Adrenal gland (tissue), 12 donors: ENCODE data around the gene SRXN1. TPM values are rescaled to one million over a fixed set of nuclear protein-coding genes. Genes with fewer than 3 reads are reported as not detected.

Experiments used
- DNase-seq, 7 donors: peaks; one replicate each; pipeline ENCODE4 v3.0.0-alpha.2; 2019 to 2020
- H3K27ac ChIP-seq, 5 donors: fragments of 200-600 bp; sonication (generic) in 4 of 5; 1 replicate in 3 of 5; 2 replicates in 2 of 5; pipeline versions ENCODE4 v1.5.1 to v1.8.0; 2016 to 2020; ENCODE audit warnings: mild to moderate bottlenecking in 1 of 5
- H3K27me3 ChIP-seq: fragments of 200-600 bp; 2 replicates; pipeline ENCODE4 v1.8.0; 2021
- H3K36me3 ChIP-seq, 2 donors: fragments of 200-600 bp; replicated peaks in 1 of 2; 1 replicate in 1 of 2; 2 replicates in 1 of 2; pipeline versions ENCODE4 v1.5.1 to v1.8.0; 2018 to 2022
- H3K4me1 ChIP-seq, 2 donors: fragments of 200-600 bp; replicated peaks in 1 of 2; 1 replicate in 1 of 2; 2 replicates in 1 of 2; pipeline versions ENCODE4 v1.5.1 to v1.8.0; 2018 to 2021
- H3K4me3 ChIP-seq, 4 donors: fragments of 200-600 bp; sonication (generic) in 3 of 4; one replicate each; pipeline ENCODE4 v1.5.1; 2016 to 2018
- H3K9me3 ChIP-seq, 3 donors: fragments of 200-600 bp; sonication (generic) in 1 of 3; replicated peaks in 1 of 3; 1 replicate in 2 of 3; 2 replicates in 1 of 3; pipeline versions ENCODE4 v1.5.1 to v1.8.0; 2016 to 2021
- CTCF ChIP-seq, 6 experiments: fragments of 450-650 bp in 4 of 6; fragments of 200-600 bp in 2 of 6; sonication (generic) in 1 of 6; IDR thresholded peaks; 1 replicate in 5 of 6; 2 replicates in 1 of 6; pipeline versions ENCODE4 v1.5.1 to v1.8.0; 2016 to 2021; ENCODE audit warnings: antibody characterized with exemption in 6 of 6, mild to moderate bottlenecking in 2 of 6, moderate library complexity in 1 of 6
- POLR2A ChIP-seq, 2 donors: fragments of 450-650 bp; IDR thresholded peaks; one replicate each; pipeline ENCODE4 v1.6.1; 2017; ENCODE audit warnings: antibody characterized with exemption in 2 of 2, mild to moderate bottlenecking in 2 of 2, moderate library complexity in 1 of 2
- WGBS, 4 donors: extraction: QIAGEN DNeasy Blood & Tissue Kit in 2 of 4; methylation state at CpG; one replicate each; pipeline versions ENCODE4 v1.1.5 to v1.1.7; 2013 to 2017; 5-methylcytosine and 5-hydroxymethylcytosine counted together
- intact Hi-C, 2 donors: fragments of 100-400 bp; cut with DNase I; formaldehyde crosslinking; loops; one replicate each; pipeline versions ENCODE4 v1.14.1 to v1.15.0; 2022 to 2023
- polyA plus RNA-seq, 3 donors: library from polyadenylated mRNA; stranded (reverse); fragments of 200-250 nt in 2 of 3; fragments of 350-450 nt in 1 of 3; fragmentation: Illumina TruSeq in 1 of 3; extraction: RNeasy Lipid Tissue Mini Kit (QIAGEN cat#74804) in 1 of 3; gene quantifications; one replicate each; pipeline ENCODE4 v1.2.3, GENCODE V29; 2013 to 2014
- total RNA-seq, 9 donors: library from RNA; depleted of rRNA in 4 of 9; stranded (reverse); fragments of >200 nt in 4 of 9; fragments of 120-200 nt in 1 of 9; fragmentation: NEBNext Ultra II Directional in 1 of 9; extraction: Animal tissue kit (Norgen Biotek cat#: 25700) in 1 of 9; gene quantifications; one replicate each; pipeline versions ENCODE4 v1.1.0 to v1.2.4, GENCODE V29; 2013 to 2023
- donor health status: healthy with polysubstance abuse.
- donor health status: Bipolar disorder and iron deficiency.
- donor health status: DM: yes; HTN: yes; CAD: no.
- donor health status: DM: no; HTN: no; CAD: no.
- donor health status: DM: no; HTN: no; CAD: no.
- donor health status: DM: yes; HTN: yes; CAD: no.

The SRXN1 gene
- total and polyA plus RNA-seq, 12 donors = 19.1 to 203 (median 67.6) TPM

DNA sequence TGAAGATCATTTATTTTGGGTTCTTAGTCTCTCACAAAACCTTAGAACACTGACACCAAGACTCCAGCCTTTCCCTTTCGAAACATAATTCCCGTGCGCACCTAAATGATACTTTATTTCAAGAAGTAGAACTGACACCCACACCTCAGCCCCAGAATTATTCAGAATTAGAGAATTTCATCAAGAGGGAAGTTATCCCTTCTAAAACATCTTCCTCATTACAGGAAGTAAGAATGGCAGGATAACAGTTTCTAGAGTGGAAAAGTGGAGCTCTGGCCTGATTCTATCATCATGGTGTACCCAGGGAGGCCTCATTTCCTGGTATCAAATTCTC, 1.4 kb upstream of the SRXN1 start:
- 90 to 95% (median 91%) methylated on average over 3 of the region's 3 CpGs for WGBS, 4 donors

GRCh38 chr20:653590-654416, 803 bp upstream of the SRXN1 start:
- Histone ChIP-seq H3K4me3 (peak overlapping the region in 2 of 4 donors; percentile 17 to 97), H3K27ac (peak overlapping the region in 3 of 5 donors; percentile 94 to 100 (median 95)), H3K36me3 (peaks cover 0 to 21% of the 10 kb centered on the region in 2 donors), H3K9me3 (no peaks in the 10 kb centered on the region), H3K27me3 (no peaks in the 10 kb centered on the region), H3K4me1 (peaks cover 11 to 24% of the 10 kb centered on the region in 2 donors)
- WGBS, 4 donors = 12 to 21% (median 17%) methylated on average over 14 to 31 of the region's 31 CpGs
- peak in 3 of 7 donors; percentile 50 to 65 (median 50) for DNase-seq
- intact Hi-C loops = no loop called here
- TF ChIP-seq POLR2A (IDR thresholded peaks at IDR 0.05) (peak in 1 of 2 donors; percentile 17), CTCF (IDR thresholded peaks at IDR 0.05) (no peak)

More for the DNA sequence above, 1.4 kb upstream of the SRXN1 start:
- DNase-seq = no peak
- H3K4me1 ChIP-seq = peaks cover 11 to 24% of the 10 kb centered on the region in 2 donors
- H3K27me3 ChIP-seq = no peaks in the 10 kb centered on the region
- peak overlapping the region in 1 of 5 donors; percentile 100 for H3K27ac ChIP-seq
- no peaks in the 10 kb centered on the region for H3K9me3 ChIP-seq
- H3K4me3 ChIP-seq = no peak overlapping the region
- TF ChIP-seq CTCF (IDR thresholded peaks at IDR 0.05) (no peak), POLR2A (IDR thresholded peaks at IDR 0.05) (no peak)
- peaks cover 0 to 15% of the 10 kb centered on the region in 2 donors for H3K36me3 ChIP-seq
- intact Hi-C loops = no loop called here

- no peaks in the 10 kb centered on the region for H3K27me3 ChIP-seq
These were observed 338 bp downstream of the SRXN1 start for GRCh38 chr20:652615-653109.

More at GRCh38 chr20:652615-653109, 338 bp downstream of the SRXN1 start:
- DNase-seq = peak in 6 of 7 donors; percentile 62 to 69 (median 68)
- H3K4me3 ChIP-seq = peak overlapping the region in 3 of 4 donors; percentile 36 to 97 (median 52)
- WGBS, 4 donors = 0 to 2% (median 1%) methylated on average over 2 to 36 of the region's 36 CpGs
- H3K4me1 ChIP-seq = peaks cover 11 to 24% of the 10 kb centered on the region in 2 donors
- intact Hi-C loops = no loop called here
- peak overlapping the region; percentile 24 to 100 (median 94) for H3K27ac ChIP-seq
- TF ChIP-seq POLR2A (IDR thresholded peaks at IDR 0.05) (no peak), CTCF (IDR thresholded peaks at IDR 0.05) (no peak)
- peaks cover 0 to 32% of the 10 kb centered on the region in 2 donors for H3K36me3 ChIP-seq
- H3K9me3 ChIP-seq = no peaks in the 10 kb centered on the region
